Neural cell (in vitro differentiated cells): ENCODE data around the gene TSNAX. TPM values are rescaled to one million over a fixed set of nuclear protein-coding genes. Genes with fewer than 3 reads are reported as not detected.

ENCODE experiments used
- H2AFZ ChIP-seq: fragments of 200-600, 300-800 bp; sonication (generic), shearing (Covaris generic); 2 replicates; pipeline ENCODE4 v1.6.0; 2014; ENCODE audit warnings: low read depth, mild to moderate bottlenecking, antibody characterized with exemption, low read length, moderate library complexity
- H3F3A ChIP-seq: fragments of 200-600 bp; shearing (Covaris generic); 2 replicates; pipeline ENCODE4 v1.6.1; 2016; ENCODE audit warnings: mild to moderate bottlenecking, moderate library complexity, mixed read lengths, antibody characterized with exemption, low read length; ENCODE audit not compliant: insufficient read depth, poor library complexity, severe bottlenecking
- H3K27ac ChIP-seq: fragments of 200-600, 300-800 bp; sonication (generic), shearing (Covaris generic); 2 replicates; pipeline ENCODE4 v1.5.1; 2014; ENCODE audit warnings: mild to moderate bottlenecking, low read length, moderate library complexity
- H3K27me3 ChIP-seq: fragments of 300-800, 200-600 bp; sonication (generic), shearing (Covaris generic); 2 replicates; pipeline ENCODE4 v1.6.0; 2014; ENCODE audit warnings: mild to moderate bottlenecking, low read depth, low read length, moderate library complexity; ENCODE audit not compliant: insufficient read depth
- H3K36me3 ChIP-seq: fragments of 300-800, 200-600 bp; sonication (generic), shearing (Covaris generic); 2 replicates; pipeline ENCODE4 v1.5.1; 2014; ENCODE audit warnings: mild to moderate bottlenecking, antibody characterized with exemption, low read length, moderate library complexity; ENCODE audit not compliant: insufficient read depth
- H3K4me2 ChIP-seq: fragments of 300-800, 200-600 bp; sonication (generic), shearing (Covaris generic); 2 replicates; pipeline ENCODE4 v1.6.0; 2014; ENCODE audit warnings: mild to moderate bottlenecking, low read length
- H3K4me3 ChIP-seq: fragments of 300-800, 200-600 bp; sonication (generic), shearing (Covaris generic); 2 replicates; pipeline ENCODE4 v1.5.1; 2014; ENCODE audit warnings: mild to moderate bottlenecking, low read length, moderate library complexity
- H3K79me2 ChIP-seq: fragments of 200-600 bp; shearing (Covaris generic); replicated peaks from 2 replicates; pipeline ENCODE4 v1.6.0; 2014; ENCODE audit warnings: mild to moderate bottlenecking, low read length, moderate library complexity; ENCODE audit not compliant: insufficient read depth
- H3K9ac ChIP-seq: fragments of 300-800, 200-600 bp; sonication (generic), shearing (Covaris generic); 2 replicates; pipeline ENCODE4 v1.6.1; 2016; ENCODE audit warnings: mild to moderate bottlenecking, low read length, mixed read lengths
- H3K9me2 ChIP-seq: fragments of 200-600 bp; shearing (Covaris generic); 2 replicates; pipeline ENCODE4 v1.6.1; 2016; ENCODE audit warnings: mild to moderate bottlenecking, low read length, mixed read lengths; ENCODE audit not compliant: insufficient read depth
- H3K9me3 ChIP-seq: fragments of 200-600, 300-800 bp; sonication (generic), shearing (Covaris generic); 2 replicates; pipeline ENCODE4 v1.6.1; 2016; ENCODE audit warnings: mild to moderate bottlenecking, mixed run types, low read length, moderate library complexity, mixed read lengths
- H4K20me1 ChIP-seq: fragments of 200-600 bp; shearing (Covaris generic); 2 replicates; pipeline ENCODE4 v1.6.1; 2016; ENCODE audit warnings: mild to moderate bottlenecking, mixed run types; ENCODE audit not compliant: insufficient read depth
- EP300 ChIP-seq: fragments of 450-650 bp; conservative IDR thresholded peaks from 2 replicates; pipeline ENCODE4 v1.6.1; 2014; ENCODE audit warnings: antibody characterized with exemption, mild to moderate bottlenecking, moderate library complexity; ENCODE audit not compliant: poor library complexity, severe bottlenecking
- EZH2 ChIP-seq: fragments of 200-600, 300-800 bp; shearing (Covaris generic), sonication (generic); IDR thresholded peaks from 2 replicates; pipeline ENCODE4 v1.6.1; 2014; ENCODE audit warnings: antibody characterized with exemption, low read length, borderline replicate concordance, mild to moderate bottlenecking; ENCODE audit not compliant: insufficient read depth, poor library complexity, severe bottlenecking
- MXI1 ChIP-seq: fragments of 450-650 bp; conservative IDR thresholded peaks from 2 replicates; pipeline ENCODE4 v1.6.1; 2014; ENCODE audit warnings: antibody characterized with exemption, mild to moderate bottlenecking; ENCODE audit not compliant: poor library complexity, severe bottlenecking
- POLR2AphosphoS5 ChIP-seq: IDR thresholded peaks from 2 replicates; pipeline ENCODE4 v1.6.1; 2012
- RAD21 ChIP-seq: fragments of 450-650 bp; conservative IDR thresholded peaks from 2 replicates; pipeline ENCODE4 v1.6.1; 2014; ENCODE audit warnings: antibody characterized with exemption, mild to moderate bottlenecking, moderate library complexity
- SMC3 ChIP-seq: fragments of 450-650 bp; conservative IDR thresholded peaks from 2 replicates; pipeline ENCODE4 v1.6.1; 2014; ENCODE audit warnings: antibody characterized with exemption, mild to moderate bottlenecking, moderate library complexity; ENCODE audit not compliant: poor library complexity
- TAF1 ChIP-seq: IDR thresholded peaks from 2 replicates; pipeline ENCODE4 v1.6.1; 2012; ENCODE audit warnings: low read depth
- polyA minus RNA-seq: library from RNA; depleted of rRNA, polyadenylated mRNA; stranded (reverse); fragments of >200 nt; gene quantifications from 2 replicates; pipeline ENCODE4 v1.2.3, GENCODE V29; 2014
- polyA plus RNA-seq: library from polyadenylated mRNA; depleted of rRNA; stranded (reverse); fragments of >200 nt; gene quantifications from 2 replicates; pipeline ENCODE4 v1.2.3, GENCODE V29; 2014
- TF ChIP-seq, protein P1 (sequence below): IDR thresholded peaks from 2 replicates; pipeline ENCODE4 v1.6.1; 2012; ENCODE audit warnings: borderline replicate concordance
- TF ChIP-seq, protein P2 (sequence below): fragments of 450-650 bp; IDR thresholded peaks from 2 replicates; pipeline ENCODE4 v1.5.1; 2014; ENCODE audit warnings: antibody characterized with exemption, mild to moderate bottlenecking, moderate library complexity; ENCODE audit not compliant: poor library complexity, severe bottlenecking

Gene TSNAX, protein sequence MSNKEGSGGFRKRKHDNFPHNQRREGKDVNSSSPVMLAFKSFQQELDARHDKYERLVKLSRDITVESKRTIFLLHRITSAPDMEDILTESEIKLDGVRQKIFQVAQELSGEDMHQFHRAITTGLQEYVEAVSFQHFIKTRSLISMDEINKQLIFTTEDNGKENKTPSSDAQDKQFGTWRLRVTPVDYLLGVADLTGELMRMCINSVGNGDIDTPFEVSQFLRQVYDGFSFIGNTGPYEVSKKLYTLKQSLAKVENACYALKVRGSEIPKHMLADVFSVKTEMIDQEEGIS
- polyA plus RNA-seq (55.1 and 55.2 TPM in 2 replicates), polyA minus RNA-seq (56.2 and 58.7 TPM in 2 replicates)

DNA sequence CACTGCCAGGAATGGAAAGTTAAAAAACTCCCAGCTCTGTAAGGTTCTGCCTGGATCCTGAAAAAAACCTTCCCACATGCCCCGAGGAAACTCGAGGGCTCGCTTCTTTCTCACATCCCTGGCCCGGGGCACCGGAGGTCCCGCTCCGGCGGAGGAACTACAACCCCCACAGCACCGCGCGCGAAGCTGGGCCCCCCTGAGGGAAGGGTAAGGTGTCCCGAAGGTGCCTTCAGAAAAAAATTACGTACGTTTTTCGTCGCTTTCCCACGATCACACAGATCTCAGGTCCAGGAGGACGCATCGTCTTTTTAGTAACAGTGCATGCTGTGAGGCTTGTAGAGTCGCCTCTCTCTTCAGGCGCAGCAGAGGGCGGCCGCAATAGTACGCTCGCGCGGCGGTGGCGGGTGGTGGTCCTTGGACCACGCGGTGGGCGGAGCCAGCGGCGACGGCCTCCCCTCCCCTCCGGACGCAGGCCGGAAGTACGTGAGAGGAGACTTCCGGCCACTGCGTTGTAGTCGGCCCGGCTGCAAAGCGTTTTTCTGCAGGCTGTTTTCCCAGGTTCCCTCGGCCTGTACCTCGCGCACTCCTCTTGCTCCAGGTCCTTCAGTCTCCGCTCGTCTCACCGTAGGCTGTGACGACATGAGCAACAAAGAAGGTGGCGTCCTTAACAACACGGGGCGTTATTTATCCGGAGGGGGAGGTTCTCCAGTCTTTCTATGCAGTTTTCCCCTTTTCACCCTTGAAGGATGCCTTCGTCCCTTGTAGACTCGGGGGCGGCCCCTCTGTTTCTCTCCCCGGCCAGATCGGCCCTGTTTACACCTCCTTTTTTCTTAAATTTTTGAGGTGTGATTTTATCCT lies at the start of gene TSNAX:
Gene TSNAX, plus strand, starts transcription at position 498 of the 858 bp plus-strand sequence. Its CDS starts 142 bp downstream, at position 640.
- Histone ChIP-seq H4K20me1 (no peaks in the 10 kb centered on the region), H3K4me2 (peak within 1 kb of the TSS; percentile 77), H3K27me3 (no peaks in the 10 kb centered on the region), H3K9ac (peak within 1 kb of the TSS; percentile 85), H3K9me3 (no peaks in the 10 kb centered on the region), H3F3A (peaks cover 4% of the 10 kb centered on the region), H3K36me3 (no peaks in the 10 kb centered on the region), H2AFZ (peak within 1 kb of the TSS; percentile 77), H3K79me2 (peaks cover 32% of the 10 kb centered on the region), H3K9me2 (no peaks in the 10 kb centered on the region), H3K27ac (peak within 1 kb of the TSS; percentile 92), H3K4me3 (peak within 1 kb of the TSS; percentile 72)
- peak; percentile 85 for TF ChIP-seq MXI1
- TF ChIP-seq EZH2: no peak
- TF ChIP-seq, protein P1, sequence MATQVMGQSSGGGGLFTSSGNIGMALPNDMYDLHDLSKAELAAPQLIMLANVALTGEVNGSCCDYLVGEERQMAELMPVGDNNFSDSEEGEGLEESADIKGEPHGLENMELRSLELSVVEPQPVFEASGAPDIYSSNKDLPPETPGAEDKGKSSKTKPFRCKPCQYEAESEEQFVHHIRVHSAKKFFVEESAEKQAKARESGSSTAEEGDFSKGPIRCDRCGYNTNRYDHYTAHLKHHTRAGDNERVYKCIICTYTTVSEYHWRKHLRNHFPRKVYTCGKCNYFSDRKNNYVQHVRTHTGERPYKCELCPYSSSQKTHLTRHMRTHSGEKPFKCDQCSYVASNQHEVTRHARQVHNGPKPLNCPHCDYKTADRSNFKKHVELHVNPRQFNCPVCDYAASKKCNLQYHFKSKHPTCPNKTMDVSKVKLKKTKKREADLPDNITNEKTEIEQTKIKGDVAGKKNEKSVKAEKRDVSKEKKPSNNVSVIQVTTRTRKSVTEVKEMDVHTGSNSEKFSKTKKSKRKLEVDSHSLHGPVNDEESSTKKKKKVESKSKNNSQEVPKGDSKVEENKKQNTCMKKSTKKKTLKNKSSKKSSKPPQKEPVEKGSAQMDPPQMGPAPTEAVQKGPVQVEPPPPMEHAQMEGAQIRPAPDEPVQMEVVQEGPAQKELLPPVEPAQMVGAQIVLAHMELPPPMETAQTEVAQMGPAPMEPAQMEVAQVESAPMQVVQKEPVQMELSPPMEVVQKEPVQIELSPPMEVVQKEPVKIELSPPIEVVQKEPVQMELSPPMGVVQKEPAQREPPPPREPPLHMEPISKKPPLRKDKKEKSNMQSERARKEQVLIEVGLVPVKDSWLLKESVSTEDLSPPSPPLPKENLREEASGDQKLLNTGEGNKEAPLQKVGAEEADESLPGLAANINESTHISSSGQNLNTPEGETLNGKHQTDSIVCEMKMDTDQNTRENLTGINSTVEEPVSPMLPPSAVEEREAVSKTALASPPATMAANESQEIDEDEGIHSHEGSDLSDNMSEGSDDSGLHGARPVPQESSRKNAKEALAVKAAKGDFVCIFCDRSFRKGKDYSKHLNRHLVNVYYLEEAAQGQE: peak; percentile 85
- TF ChIP-seq EP300: peak; percentile 73
- TF ChIP-seq, protein P2, sequence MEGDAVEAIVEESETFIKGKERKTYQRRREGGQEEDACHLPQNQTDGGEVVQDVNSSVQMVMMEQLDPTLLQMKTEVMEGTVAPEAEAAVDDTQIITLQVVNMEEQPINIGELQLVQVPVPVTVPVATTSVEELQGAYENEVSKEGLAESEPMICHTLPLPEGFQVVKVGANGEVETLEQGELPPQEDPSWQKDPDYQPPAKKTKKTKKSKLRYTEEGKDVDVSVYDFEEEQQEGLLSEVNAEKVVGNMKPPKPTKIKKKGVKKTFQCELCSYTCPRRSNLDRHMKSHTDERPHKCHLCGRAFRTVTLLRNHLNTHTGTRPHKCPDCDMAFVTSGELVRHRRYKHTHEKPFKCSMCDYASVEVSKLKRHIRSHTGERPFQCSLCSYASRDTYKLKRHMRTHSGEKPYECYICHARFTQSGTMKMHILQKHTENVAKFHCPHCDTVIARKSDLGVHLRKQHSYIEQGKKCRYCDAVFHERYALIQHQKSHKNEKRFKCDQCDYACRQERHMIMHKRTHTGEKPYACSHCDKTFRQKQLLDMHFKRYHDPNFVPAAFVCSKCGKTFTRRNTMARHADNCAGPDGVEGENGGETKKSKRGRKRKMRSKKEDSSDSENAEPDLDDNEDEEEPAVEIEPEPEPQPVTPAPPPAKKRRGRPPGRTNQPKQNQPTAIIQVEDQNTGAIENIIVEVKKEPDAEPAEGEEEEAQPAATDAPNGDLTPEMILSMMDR: no peak
- peak; percentile 89 for TF ChIP-seq TAF1
- peak; percentile 58 for TF ChIP-seq SMC3
- peak; percentile 98 for TF ChIP-seq POLR2AphosphoS5

DNA sequence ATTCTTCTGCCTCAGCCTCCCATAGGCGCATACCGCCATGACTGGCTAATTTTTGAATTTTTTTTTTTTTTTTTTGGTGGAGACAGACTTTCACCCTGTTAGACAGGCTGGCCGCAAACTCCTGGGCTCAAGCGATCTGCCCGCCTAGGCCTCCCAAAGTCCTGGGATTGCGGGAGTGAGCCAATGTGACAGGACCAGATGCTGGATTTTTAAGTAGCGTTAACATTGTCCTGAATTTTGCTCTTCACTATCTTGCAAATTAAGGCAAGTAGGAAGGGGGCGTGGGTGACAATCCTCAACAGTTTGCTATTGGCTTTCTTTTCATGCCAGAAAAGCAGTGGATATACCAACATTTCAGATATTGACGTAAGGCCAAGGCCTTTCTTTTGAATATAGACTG lies 49.7 kb upstream of the TSNAX start:
- H4K20me1 ChIP-seq: no peaks in the 10 kb centered on the region
- H3K27ac ChIP-seq: no peak overlapping the region
- H3K27me3 ChIP-seq: no peaks in the 10 kb centered on the region
- H3K4me2 ChIP-seq: no peak overlapping the region
- H3K9me2 ChIP-seq: no peaks in the 10 kb centered on the region
- H3K9me3 ChIP-seq: no peaks in the 10 kb centered on the region
- no peaks in the 10 kb centered on the region for H3K36me3 ChIP-seq
- no peak overlapping the region for H3K4me3 ChIP-seq
- TF ChIP-seq EP300: no peak
- no peak for TF ChIP-seq TAF1
- TF ChIP-seq EZH2: no peak
- TF ChIP-seq RAD21: no peak
- TF ChIP-seq, protein P2: no peak
- no peak for TF ChIP-seq SMC3
- no peak for TF ChIP-seq POLR2AphosphoS5
- no peak for TF ChIP-seq MXI1
- TF ChIP-seq, protein P1: no peak
- no peaks in the 10 kb centered on the region for H3K79me2 ChIP-seq
- no peak overlapping the region for H2AFZ ChIP-seq
- H3F3A ChIP-seq: no peaks in the 10 kb centered on the region
- no peak overlapping the region for H3K9ac ChIP-seq
